ENCODE results near the gene PRKCZ. TPM values are rescaled to one million over a fixed set of nuclear protein-coding genes. Genes with fewer than 3 reads are reported as not detected.

The PRKCZ gene
- total and polyA plus RNA-seq, 9 of the 15 experiments (the other 6 are each of a cell fraction or from before 2014, with no cell fraction given): 0.07 to 3.1 (median 1.3) TPM

DNA sequence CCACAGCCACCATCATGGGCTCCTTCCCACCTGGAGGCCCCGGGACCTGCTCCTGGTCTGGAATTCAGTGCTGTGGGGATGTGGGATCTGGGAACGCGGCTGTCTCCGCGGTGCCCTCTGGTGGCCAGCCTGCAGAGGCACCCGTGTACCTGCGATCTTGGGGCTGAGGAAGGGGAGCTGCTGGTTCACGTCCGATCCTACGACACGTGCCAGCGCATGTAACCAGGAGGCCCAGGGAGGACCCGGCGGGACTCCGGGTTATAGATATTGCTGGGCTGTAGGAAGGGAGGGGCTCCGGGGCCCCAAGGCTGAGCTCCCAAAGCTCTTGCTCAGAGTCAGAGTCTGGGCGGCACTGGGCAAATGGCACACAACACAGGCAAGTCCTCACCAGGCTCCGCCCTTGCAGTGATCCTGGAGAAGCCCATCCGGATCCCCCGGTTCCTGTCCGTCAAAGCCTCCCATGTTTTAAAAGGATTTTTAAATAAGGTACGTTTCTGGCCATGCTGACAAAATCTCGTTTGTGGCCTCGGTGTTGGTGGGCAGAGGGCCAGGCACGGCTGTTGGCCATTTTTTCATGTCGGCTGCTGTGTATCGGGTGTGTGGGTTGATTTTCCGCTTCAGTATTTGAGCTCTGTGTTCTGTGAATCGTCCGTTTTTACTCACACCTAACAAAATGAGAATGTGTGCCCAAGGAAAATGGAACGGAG lies 124.3 kb downstream of the PRKCZ start (continued):
- TF ChIP-seq, protein P1, sequence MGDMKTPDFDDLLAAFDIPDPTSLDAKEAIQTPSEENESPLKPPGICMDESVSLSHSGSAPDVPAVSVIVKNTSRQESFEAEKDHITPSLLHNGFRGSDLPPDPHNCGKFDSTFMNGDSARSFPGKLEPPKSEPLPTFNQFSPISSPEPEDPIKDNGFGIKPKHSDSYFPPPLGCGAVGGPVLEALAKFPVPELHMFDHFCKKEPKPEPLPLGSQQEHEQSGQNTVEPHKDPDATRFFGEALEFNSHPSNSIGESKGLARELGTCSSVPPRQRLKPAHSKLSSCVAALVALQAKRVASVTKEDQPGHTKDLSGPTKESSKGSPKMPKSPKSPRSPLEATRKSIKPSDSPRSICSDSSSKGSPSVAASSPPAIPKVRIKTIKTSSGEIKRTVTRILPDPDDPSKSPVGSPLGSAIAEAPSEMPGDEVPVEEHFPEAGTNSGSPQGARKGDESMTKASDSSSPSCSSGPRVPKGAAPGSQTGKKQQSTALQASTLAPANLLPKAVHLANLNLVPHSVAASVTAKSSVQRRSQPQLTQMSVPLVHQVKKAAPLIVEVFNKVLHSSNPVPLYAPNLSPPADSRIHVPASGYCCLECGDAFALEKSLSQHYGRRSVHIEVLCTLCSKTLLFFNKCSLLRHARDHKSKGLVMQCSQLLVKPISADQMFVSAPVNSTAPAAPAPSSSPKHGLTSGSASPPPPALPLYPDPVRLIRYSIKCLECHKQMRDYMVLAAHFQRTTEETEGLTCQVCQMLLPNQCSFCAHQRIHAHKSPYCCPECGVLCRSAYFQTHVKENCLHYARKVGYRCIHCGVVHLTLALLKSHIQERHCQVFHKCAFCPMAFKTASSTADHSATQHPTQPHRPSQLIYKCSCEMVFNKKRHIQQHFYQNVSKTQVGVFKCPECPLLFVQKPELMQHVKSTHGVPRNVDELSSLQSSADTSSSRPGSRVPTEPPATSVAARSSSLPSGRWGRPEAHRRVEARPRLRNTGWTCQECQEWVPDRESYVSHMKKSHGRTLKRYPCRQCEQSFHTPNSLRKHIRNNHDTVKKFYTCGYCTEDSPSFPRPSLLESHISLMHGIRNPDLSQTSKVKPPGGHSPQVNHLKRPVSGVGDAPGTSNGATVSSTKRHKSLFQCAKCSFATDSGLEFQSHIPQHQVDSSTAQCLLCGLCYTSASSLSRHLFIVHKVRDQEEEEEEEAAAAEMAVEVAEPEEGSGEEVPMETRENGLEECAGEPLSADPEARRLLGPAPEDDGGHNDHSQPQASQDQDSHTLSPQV (IDR thresholded peaks at IDR 0.05): peak; percentile 34; the same call in 1 of the 2 replicates
- TF ChIP-seq NONO (IDR thresholded peaks at IDR 0.05; ENCODE audit: low read depth in 2 of 2, low read length in 1 of 2): 0 out of 4 replicates have a peak, but pooled peaks of 1 of the 2 experiments have one; percentile 14
- TF ChIP-seq E2F6 (IDR thresholded peaks at IDR 0.05; ENCODE audit: borderline replicate concordance in 1 of 2, extremely low read depth in 1 of 2, insufficient read depth in 1 of 2, insufficient read length in 1 of 2, low read depth in 1 of 2, low read length in 1 of 2, poor library complexity in 1 of 2, severe bottlenecking in 1 of 2): peak in 1 of 2 experiments; percentile 67
- TF ChIP-seq TEAD4 (IDR thresholded peaks at IDR 0.05; ENCODE audit: low read length): peak; percentile 21; the same call in 1 of the 2 replicates
- TF ChIP-seq TEAD4 (CRISPR knock-in tag; IDR thresholded peaks at IDR 0.05; ENCODE audit: borderline replicate concordance): no peak; the same call in 1 of the 2 replicates
- peak in 1 of 2 experiments; percentile 25; a peak in 3 of 4 replicates for TF ChIP-seq NRF1 (conservative IDR thresholded peaks at IDR 0.05 in 1 of 2, IDR thresholded peaks at IDR 0.05 in 1 of 2)
- TF ChIP-seq RCOR1 (IDR thresholded peaks at IDR 0.05; ENCODE audit: borderline replicate concordance in 1 of 2, low read depth in 2 of 2, low read length in 2 of 2): peak in 1 of 2 experiments; percentile 51; a peak in 1 of 4 replicates
- TF ChIP-seq GABPB1 (CRISPR knock-in tag; IDR thresholded peaks at IDR 0.05): 0 out of 2 replicates have a peak, but pooled peaks have one; percentile 35
- peak; percentile 48; the same call in 1 of the 2 replicates for TF ChIP-seq CREM (IDR thresholded peaks at IDR 0.05; ENCODE audit: low read depth)
- TF ChIP-seq REST (IDR thresholded peaks at IDR 0.05; ENCODE audit: borderline replicate concordance): peak; percentile 66; the same call in 1 of the 2 replicates
- TF ChIP-seq REST (CRISPR knock-in tag; IDR thresholded peaks at IDR 0.05; ENCODE audit: low read depth): no peak
- peak; percentile 33; the same call in 1 of the 2 replicates for TF ChIP-seq KLF16 (IDR thresholded peaks at IDR 0.05)
- 0 out of 2 replicates have a peak, but pooled peaks have one; percentile 22 for TF ChIP-seq ZNF384 (IDR thresholded peaks at IDR 0.05; ENCODE audit: low read depth, low read length)
